Heart left ventricle (tissue), 16 donors: ENCODE results near the gene EPHB6. TPM values are rescaled to one million over a fixed set of nuclear protein-coding genes. Genes with fewer than 3 reads are reported as not detected.

ENCODE experiments used
- ATAC-seq, 4 donors: fragments of 200-7000 bp; cut with Tn5 transposase; one replicate each; pipeline ENCODE4 v1.9.1; 2020 to 2022; ENCODE audit warnings: moderate library complexity in 4 of 4, mild to moderate bottlenecking in 3 of 4, moderate number of reproducible peaks in 1 of 4
- DNase-seq, 5 donors: peaks; one replicate each; pipeline ENCODE4 v3.0.0-alpha.2; 2020
- H3K27ac ChIP-seq, 12 donors: fragments of 200-600 bp; sonication (generic) in 4 of 12; one replicate each; pipeline versions ENCODE4 v1.5.0 to v1.8.0; 2016 to 2022; ENCODE audit warnings: mild to moderate bottlenecking in 2 of 12
- H3K27me3 ChIP-seq, 9 donors: fragments of 200-600 bp; sonication (generic) in 2 of 9; one replicate each; pipeline versions ENCODE4 v1.5.1 to v1.8.0; 2016 to 2022; ENCODE audit warnings: mild to moderate bottlenecking in 3 of 9
- H3K36me3 ChIP-seq, 9 donors: fragments of 200-600 bp; sonication (generic) in 2 of 9; one replicate each; pipeline versions ENCODE4 v1.5.0 to v1.8.0; 2018 to 2022; ENCODE audit warnings: mild to moderate bottlenecking in 2 of 9
- H3K4me1 ChIP-seq, 12 donors: fragments of 200-600 bp; sonication (generic) in 4 of 12; one replicate each; pipeline versions ENCODE4 v1.5.0 to v1.8.0; 2016 to 2022; ENCODE audit warnings: mild to moderate bottlenecking in 3 of 12
- H3K4me3 ChIP-seq, 12 donors: fragments of 200-600 bp; sonication (generic) in 4 of 12; one replicate each; pipeline versions ENCODE4 v1.5.0 to v1.8.0; 2017 to 2022; ENCODE audit warnings: mild to moderate bottlenecking in 9 of 12, moderate library complexity in 4 of 12
- H3K9me3 ChIP-seq, 12 donors: fragments of 200-600 bp; sonication (generic) in 4 of 12; one replicate each; pipeline versions ENCODE4 v1.5.0 to v1.8.0; 2016 to 2022; ENCODE audit warnings: mild to moderate bottlenecking in 1 of 12
- POLR2A ChIP-seq, 2 donors: fragments of 450-650 bp; IDR thresholded peaks; one replicate each; pipeline ENCODE4 v1.6.1; 2017; ENCODE audit warnings: antibody characterized with exemption in 2 of 2, mild to moderate bottlenecking in 2 of 2, moderate library complexity in 2 of 2
- WGBS, 4 donors: extraction: QIAGEN DNeasy Blood & Tissue Kit in 2 of 4; methylation state at CpG; one replicate each; pipeline versions ENCODE4 v1.1.5 to v1.1.7; 2013 to 2018; 5-methylcytosine and 5-hydroxymethylcytosine counted together
- intact Hi-C, 10 donors: fragments of 100-400 bp; cut with DNase I; formaldehyde crosslinking; loops; one replicate each; pipeline versions ENCODE4 v1.11.1 to v1.14.2; 2022
- polyA plus RNA-seq, 2 donors: library from polyadenylated mRNA; stranded (reverse); fragments of 200-250 nt; gene quantifications; one replicate each; pipeline ENCODE4 v1.2.3, GENCODE V29; 2013
- total RNA-seq, 9 donors: library from RNA; depleted of rRNA in 2 of 9; stranded (reverse); fragments of >200 nt in 2 of 9; fragmentation: NEBNext Ultra II Directional in 3 of 9; extraction: Animal tissue kit (Norgen Biotek cat#: 25700) in 3 of 9; gene quantifications; one replicate each; pipeline versions ENCODE4 v1.1.0 to v1.2.4, GENCODE V29; 2016 to 2023
- TF ChIP-seq, protein P1 (sequence below), 12 donors: fragments of 200-600 bp; sonication (generic) in 4 of 12; IDR thresholded peaks; one replicate each; pipeline versions ENCODE4 v1.5.0 to v1.8.0; 2018 to 2022; ENCODE audit warnings: antibody characterized with exemption in 12 of 12, mild to moderate bottlenecking in 5 of 12
- donor health status: ischemic (EF 13 %, LVEDD 7.1; RV severe dilation, severe dysfunction).
- donor health status: healthy with polysubstance abuse.
- donor health status: DM: no; HTN: yes; CAD: no.
- donor health status: DM: no; HTN: no; CAD: no.
- donor health status: ischemic (EF 25% LVEDD 6.9; RV normal size, moderate dysfunction).
- donor health status: ischemic (EF 25% LVEDD 5.7; RV mildly dilated, moderate dysfunction).
- donor health status: healthy.
- donor health status: DM: yes; HTN: yes; CAD: no.
- donor health status: ischemic (EF 35%, LVEDD 5.7; RV mildly dilated, moderate dysfunction).
- donor health status: nonischemic (EF 11% LVEDD 7.7; RV severe dilation, severe dysfunction).
- donor health status: DM: yes; HTN: yes; CAD: no.
- donor health status: PGD.
- donor health status: ischemic (EF 29% LVEDD 5.4; RV normal size, mild dysfunction).
- donor health status: nonischemic (EF 23%, LVEDD 6.1; RV moderate dilation, normal function).

Gene EPHB6
- total and polyA plus RNA-seq, 11 donors, result 1.5 to 20.3 (median 3.3) TPM

DNA sequence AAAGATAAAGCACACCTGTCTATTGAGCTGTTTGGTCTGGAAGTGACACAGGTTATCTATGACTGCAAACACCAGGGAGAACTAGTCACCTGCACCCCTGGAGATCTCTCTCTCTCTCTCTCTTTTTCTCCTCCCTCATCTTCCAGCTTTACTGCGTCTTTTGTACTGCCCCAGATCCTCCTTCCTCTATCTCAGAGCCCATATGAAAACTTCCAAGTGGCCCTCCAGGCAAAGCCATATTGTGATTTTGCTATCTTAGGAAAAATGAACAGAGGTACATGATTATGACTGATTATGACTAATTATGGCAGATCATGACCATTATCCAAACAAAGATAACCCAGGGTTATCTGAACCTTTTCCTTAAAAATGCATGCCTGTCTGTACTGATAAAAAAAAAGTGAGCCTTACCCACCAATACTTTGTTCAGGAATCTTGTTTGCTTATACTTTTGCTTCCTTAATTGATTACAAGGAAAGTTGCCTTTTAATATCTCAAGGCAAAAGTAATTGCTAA, 12.6 kb upstream of the EPHB6 start:
- Histone ChIP-seq H3K27ac (no peak overlapping the region), H3K36me3 (no peaks in the 10 kb centered on the region), H3K27me3 (no peaks in the 10 kb centered on the region), H3K4me3 (no peak overlapping the region), H3K4me1 (no peaks in the 10 kb centered on the region), H3K9me3 (no peaks in the 10 kb centered on the region)
- intact Hi-C loops, result no loop called here
- ATAC-seq, result no peak
- no peak for TF ChIP-seq POLR2A (IDR thresholded peaks at IDR 0.05)
- TF ChIP-seq, protein P1, sequence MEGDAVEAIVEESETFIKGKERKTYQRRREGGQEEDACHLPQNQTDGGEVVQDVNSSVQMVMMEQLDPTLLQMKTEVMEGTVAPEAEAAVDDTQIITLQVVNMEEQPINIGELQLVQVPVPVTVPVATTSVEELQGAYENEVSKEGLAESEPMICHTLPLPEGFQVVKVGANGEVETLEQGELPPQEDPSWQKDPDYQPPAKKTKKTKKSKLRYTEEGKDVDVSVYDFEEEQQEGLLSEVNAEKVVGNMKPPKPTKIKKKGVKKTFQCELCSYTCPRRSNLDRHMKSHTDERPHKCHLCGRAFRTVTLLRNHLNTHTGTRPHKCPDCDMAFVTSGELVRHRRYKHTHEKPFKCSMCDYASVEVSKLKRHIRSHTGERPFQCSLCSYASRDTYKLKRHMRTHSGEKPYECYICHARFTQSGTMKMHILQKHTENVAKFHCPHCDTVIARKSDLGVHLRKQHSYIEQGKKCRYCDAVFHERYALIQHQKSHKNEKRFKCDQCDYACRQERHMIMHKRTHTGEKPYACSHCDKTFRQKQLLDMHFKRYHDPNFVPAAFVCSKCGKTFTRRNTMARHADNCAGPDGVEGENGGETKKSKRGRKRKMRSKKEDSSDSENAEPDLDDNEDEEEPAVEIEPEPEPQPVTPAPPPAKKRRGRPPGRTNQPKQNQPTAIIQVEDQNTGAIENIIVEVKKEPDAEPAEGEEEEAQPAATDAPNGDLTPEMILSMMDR (IDR thresholded peaks at IDR 0.05), result no peak
- DNase-seq, result no peak
- WGBS, 4 donors, result 53 to 64% (median 58%) methylated on average over 1 of the region's 1 CpG

DNA sequence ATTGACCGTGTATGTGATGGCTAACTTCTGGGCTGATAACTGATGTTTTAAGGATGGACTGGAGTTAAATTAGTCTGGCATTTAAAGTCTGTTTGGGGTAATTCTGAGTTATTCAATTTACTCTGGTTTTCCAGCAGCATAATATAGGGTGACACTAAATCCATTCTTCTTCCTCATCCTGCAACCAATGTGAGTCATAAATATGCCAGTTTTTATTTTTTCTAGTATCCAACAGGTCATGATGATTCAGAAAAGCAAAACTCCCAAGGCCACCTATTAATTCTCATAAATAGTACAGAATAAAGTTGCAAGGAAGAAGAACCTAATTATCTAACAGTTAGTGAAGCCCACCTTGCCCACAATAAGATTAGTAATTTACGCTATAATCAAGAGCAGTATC, 7.5 kb upstream of the EPHB6 start:
- H3K36me3 ChIP-seq, result no peaks in the 10 kb centered on the region
- H3K9me3 ChIP-seq, result no peaks in the 10 kb centered on the region
- no peak overlapping the region for H3K27ac ChIP-seq
- intact Hi-C loops, result no loop called here
- peaks cover 0 to 26% (median 0%) of the 10 kb centered on the region in 9 donors for H3K27me3 ChIP-seq
- WGBS, 4 donors, result 76 to 83% (median 80%) methylated on average over 2 of the region's 2 CpGs
- H3K4me1 ChIP-seq, result no peaks in the 10 kb centered on the region
- TF ChIP-seq, protein P1 (IDR thresholded peaks at IDR 0.05), result no peak
- no peak for TF ChIP-seq POLR2A (IDR thresholded peaks at IDR 0.05)
- H3K4me3 ChIP-seq, result no peak overlapping the region
- ATAC-seq, result no peak
- no peak for DNase-seq

DNA sequence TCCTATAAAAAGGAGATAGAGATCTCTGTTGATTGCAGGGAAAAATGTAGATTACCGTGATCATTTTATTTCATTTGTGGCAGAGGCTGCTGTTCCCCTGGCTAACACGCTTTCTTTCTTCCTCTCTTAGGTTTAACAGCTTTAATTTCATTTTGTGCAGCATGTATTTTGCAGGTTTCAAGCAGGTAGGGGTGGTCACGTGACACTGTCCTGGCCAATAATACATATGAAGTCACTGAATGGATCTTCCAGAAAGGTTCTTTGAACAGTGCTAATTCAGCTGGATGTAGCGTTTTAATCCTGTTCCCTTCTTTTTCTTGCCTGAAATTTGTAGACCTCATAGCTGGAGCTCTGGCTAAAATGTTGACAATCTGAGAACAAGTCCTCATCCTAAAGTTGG, 3.6 kb upstream of the EPHB6 start:
- DNase-seq (no peak), ATAC-seq (no peak)
- peaks cover 0 to 26% (median 0%) of the 10 kb centered on the region in 9 donors for H3K27me3 ChIP-seq
- H3K27ac ChIP-seq, result no peak overlapping the region
- H3K9me3 ChIP-seq, result no peaks in the 10 kb centered on the region
- WGBS, 4 donors, result 77 to 85% (median 81%) methylated on average over 4 of the region's 4 CpGs
- H3K36me3 ChIP-seq, result no peaks in the 10 kb centered on the region
- peaks cover 0 to 28% (median 9%) of the 10 kb centered on the region in 12 donors for H3K4me1 ChIP-seq
- intact Hi-C loops, result loop anchor here in 9 of 10 donors (5.0 to 10.0 kb wide), 5 partner anchors 151 to 366 kb away; no protein-coding TSS in a partner anchor
- no peak overlapping the region for H3K4me3 ChIP-seq
- TF ChIP-seq POLR2A (IDR thresholded peaks at IDR 0.05), result no peak
- TF ChIP-seq, protein P1 (IDR thresholded peaks at IDR 0.05), result no peak

DNA sequence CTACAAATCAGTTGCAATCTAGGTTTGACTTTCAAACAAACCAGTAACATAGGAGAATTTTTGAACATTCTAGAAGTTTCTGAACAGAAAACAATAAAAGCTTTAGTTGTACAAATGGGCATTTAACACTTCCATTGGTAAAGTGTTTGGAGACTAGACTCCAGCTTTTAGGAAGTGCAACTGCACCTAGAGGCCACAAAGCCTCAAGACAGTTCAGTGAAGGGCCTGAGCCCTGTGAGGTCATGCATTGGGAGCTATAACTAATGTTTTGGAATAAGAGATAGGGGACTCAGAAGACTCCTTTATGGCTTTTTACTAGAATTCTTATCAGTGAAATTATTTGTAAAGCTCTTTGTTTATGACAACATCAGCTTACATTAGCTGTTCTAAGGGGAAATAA, 3.0 kb upstream of the EPHB6 start:
- Histone ChIP-seq H3K27ac (no peak overlapping the region), H3K4me3 (no peak overlapping the region), H3K27me3 (peaks cover 0 to 26% (median 0%) of the 10 kb centered on the region in 9 donors), H3K9me3 (no peaks in the 10 kb centered on the region), H3K4me1 (peaks cover 0 to 28% (median 9%) of the 10 kb centered on the region in 12 donors), H3K36me3 (no peaks in the 10 kb centered on the region)
- ATAC-seq (no peak), DNase-seq (no peak)
- TF ChIP-seq, protein P1 (IDR thresholded peaks at IDR 0.05), result no peak
- no peak for TF ChIP-seq POLR2A (IDR thresholded peaks at IDR 0.05)
- intact Hi-C loops, result loop anchor here in 9 of 10 donors (5.0 to 10.0 kb wide), 5 partner anchors 150 to 365 kb away; no protein-coding TSS in a partner anchor
